Fibroblast of skin of right biceps (primary cell): ENCODE measurements around the gene FCN1.

Experiments used
- DNase-seq: peaks from one replicate; pipeline ENCODE4 v3.0.0-alpha.2; 2013

Gene FCN1

GRCh38 chr9:134889386-134890154 is 28.1 kb downstream of the FCN1 start:
- DNase-seq: no peak

GRCh38 chr9:134888603-134889190 is 29.0 kb downstream of the FCN1 start:
- DNase-seq: no peak

- DNase-seq: no peak
Observed at GRCh38 chr9:134887686-134888602, 29.8 kb downstream of the FCN1 start.

- no peak for DNase-seq
Observed at GRCh38 chr9:134887219-134887618, 30.5 kb downstream of the FCN1 start.

GRCh38 chr9:134886413-134886913 is 31.2 kb downstream of the FCN1 start:
- DNase-seq: no peak

GRCh38 chr9:134885679-134886412 is 31.9 kb downstream of the FCN1 start:
- no peak for DNase-seq

GRCh38 chr9:134885001-134885678 is 32.6 kb downstream of the FCN1 start:
- DNase-seq: no peak

GRCh38 chr9:134884492-134884891 is 33.2 kb downstream of the FCN1 start:
- DNase-seq: no peak

GRCh38 chr9:134883040-134883782 is 34.5 kb downstream of the FCN1 start:
- DNase-seq: no peak

- no peak for DNase-seq
Observed at GRCh38 chr9:134882204-134882785, 35.4 kb downstream of the FCN1 start.

- no peak for DNase-seq
Observed at GRCh38 chr9:134881313-134881670, 36.4 kb downstream of the FCN1 start.

GRCh38 chr9:134880484-134881312 is 37.0 kb downstream of the FCN1 start, which contains the start of gene FCN2:
Gene FCN2, plus strand, starts transcription at chr9:134880810. Its CDS starts 12 bp downstream, at chr9:134880822.
- no peak for DNase-seq

- DNase-seq: no peak
Observed at GRCh38 chr9:134879664-134880483, 37.8 kb downstream of the FCN1 start.

GRCh38 chr9:134877541-134877940 is 40.2 kb downstream of the FCN1 start:
- DNase-seq: no peak

- DNase-seq: no peak
Observed at GRCh38 chr9:134875371-134875770, 42.3 kb downstream of the FCN1 start.

GRCh38 chr9:134872482-134873231 is 45.1 kb downstream of the FCN1 start:
- DNase-seq: no peak

GRCh38 chr9:134871697-134872340 is 45.9 kb downstream of the FCN1 start:
- DNase-seq: no peak
